ENCODE data around the gene KRTCAP2.
"Not testable (repeated sequence)": the region's sequence is repeated elsewhere in the genome, so short reads cannot be mapped to it uniquely, and the experiment has no call there.

Gene KRTCAP2

DNA sequence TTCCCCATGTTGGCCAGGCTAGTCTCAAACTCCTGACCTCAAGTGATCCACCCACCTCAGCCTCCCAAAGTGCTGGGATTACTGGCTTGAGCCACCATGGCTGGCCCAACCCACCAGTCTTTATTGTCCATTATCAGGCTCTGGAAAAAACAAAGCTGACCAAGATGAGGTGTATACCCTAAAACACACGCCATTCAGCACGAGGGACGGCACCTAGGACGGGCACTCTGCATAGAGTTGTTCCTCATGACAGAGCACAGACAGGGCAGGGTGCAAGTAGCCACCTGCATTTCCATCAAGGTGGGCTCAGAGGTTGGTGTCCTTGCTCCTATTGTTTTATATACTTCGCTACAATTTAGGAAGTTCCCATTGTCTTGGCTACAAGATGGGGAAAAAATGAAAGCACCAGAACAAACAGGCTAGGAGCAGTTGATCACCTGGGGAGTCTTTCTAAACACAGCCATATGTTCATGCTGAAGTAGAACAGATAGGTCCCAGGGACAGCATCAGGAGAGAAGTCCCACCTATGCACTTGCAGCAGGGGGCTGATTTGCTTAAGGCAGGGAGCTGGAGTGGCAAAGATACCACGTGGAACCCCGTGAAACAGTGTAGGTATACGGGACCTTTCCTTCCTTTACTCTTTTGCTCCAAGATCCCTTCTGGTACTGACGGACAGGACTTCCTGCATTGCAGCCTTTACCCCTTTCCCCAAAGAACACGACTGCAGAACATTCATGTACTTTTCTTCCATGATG, 4.5 kb downstream of the KRTCAP2 start:
- no peak for DNase-seq (ENCODE audit: low read depth)

DNA sequence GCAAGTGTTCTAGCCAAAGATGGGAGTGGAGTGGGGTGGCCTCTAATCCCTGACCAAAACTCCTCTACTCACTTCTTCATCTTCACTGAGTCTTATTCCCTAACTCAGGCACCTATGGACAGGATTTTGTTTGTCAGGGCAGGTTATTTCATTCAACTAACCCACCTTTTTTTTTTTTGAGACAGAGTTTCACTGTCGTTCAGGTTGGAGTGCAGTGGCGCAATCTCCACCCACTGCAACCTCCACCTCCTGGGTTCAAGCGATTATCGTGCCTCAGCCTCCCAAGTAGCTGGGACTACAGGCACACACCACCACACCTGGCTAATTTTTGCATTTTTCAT, 5.0 kb downstream of the KRTCAP2 start:
- not testable (repeated sequence) for DNase-seq (ENCODE audit: low read depth)

DNA sequence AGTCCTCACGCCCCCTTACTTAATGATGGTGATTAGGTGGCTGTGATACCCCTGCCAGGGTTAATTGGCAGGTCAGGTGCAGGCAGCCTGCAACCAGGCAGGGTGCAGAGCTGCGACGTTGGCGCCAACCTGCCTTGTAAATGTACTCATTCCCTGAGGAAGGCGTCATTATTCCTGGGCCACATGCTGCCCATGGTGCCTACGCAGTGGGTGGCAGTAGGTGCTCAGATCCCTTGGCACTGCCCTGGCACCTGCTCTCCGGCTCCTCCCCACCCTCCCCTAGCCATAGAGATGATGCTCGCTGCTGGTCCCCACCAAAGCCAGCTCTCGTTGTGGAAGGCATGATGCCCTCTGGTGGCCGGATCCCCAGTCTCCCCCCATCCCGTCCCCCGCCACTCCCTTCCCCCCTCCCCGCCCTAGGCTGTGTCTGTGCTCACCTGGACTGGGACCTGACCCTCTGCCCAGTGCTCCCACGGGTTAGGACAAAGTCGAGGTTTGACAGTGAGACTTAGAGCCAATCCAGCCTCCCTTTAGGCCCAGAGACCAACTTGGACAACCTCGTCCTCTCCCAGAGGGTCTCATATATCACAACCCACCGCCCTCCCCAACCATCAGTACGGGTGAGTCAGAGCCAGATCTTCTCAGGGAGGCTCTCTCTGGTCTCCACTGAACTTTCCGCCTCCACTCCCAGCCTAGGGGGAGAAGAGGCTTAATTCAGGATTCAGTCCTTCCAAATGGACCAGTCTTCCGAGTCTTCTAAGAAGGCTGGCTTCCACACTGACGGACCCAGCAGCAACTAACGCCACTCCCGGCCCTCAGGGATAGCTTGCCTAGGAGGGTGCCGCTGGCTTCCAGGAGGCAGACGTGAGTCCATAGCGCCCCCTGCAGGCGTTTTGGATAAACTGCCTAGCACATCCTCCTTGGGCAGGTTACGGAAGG, 5.7 kb downstream of the KRTCAP2 start:
- DNase-seq (ENCODE audit: low read depth), result peak; percentile 75

- DNase-seq (ENCODE audit: low read depth), result no peak
Measured at GRCh38 chr1:155166471-155167165, 6.5 kb downstream of the KRTCAP2 start.

- DNase-seq (ENCODE audit: low read depth), result no peak
Measured at GRCh38 chr1:155166051-155166470, 7.0 kb downstream of the KRTCAP2 start.

DNA sequence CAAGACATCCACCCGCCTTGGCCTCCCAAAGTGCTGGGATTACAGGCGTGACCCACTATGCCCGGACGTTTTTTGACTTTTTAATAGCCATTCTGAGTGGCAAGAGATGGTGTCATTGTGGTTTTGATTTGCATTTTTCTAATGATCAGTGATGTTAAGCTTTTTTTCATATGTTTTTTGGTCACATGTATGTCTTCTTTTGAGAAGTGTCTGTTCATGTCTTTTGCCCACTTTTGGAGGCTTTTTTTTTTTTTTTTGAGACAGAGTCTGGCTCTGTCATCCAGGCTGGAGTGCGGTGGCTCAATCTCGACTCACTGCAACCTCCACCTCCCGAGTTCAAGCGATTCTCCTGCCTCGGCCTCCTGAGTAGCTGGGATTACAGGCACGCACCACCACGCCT, 8.5 kb downstream of the KRTCAP2 start:
- not testable (repeated sequence) for DNase-seq (ENCODE audit: low read depth)

DNA sequence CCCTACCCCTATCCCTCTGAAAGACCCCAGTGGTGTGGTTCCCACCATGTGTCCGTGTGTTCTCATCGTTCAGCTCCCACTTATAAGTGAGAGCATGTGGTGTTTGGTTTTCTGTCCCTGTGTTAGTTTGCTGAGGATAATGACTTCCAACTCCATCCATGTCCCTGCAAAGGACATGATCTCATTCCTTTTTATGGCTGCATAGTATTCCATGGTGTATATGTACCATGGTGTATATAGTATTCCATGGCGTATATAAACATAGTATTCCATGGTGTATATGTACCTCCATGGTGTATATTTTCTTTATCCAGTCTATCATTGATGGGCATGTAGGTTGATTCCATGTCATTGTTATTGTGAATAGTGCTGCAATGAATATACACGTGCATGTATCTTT, 9.3 kb downstream of the KRTCAP2 start:
- not testable (repeated sequence) for DNase-seq (ENCODE audit: low read depth)

DNA sequence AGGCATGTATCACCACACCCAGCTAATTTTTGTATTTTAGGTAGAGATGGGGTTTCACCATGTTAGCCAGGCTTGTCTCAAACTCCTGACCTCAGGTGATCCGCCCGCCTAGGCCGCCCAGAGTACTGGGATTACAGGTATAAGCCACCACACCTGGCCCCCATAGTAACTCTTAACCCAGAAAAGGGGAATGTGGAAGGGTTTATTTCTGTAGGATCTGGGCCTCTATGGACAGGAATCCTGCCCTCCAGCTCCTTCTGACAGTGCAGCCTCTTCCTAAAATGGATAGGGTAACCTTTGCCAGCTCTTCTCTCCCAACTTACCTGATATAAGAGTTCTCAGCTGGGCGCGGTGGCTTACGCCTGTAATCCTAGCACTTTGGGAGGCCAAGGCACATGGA, 10.5 kb downstream of the KRTCAP2 start:
- not testable (repeated sequence) for DNase-seq (ENCODE audit: low read depth)

- no peak for DNase-seq (ENCODE audit: low read depth)
Measured at GRCh38 chr1:155160128-155160527, 13.0 kb downstream of the KRTCAP2 start.

GRCh38 chr1:155158991-155159390, 14.1 kb downstream of the KRTCAP2 start:
- DNase-seq (ENCODE audit: low read depth), result no peak

GRCh38 chr1:155155996-155156643, 17.0 kb downstream of the KRTCAP2 start:
- not testable (repeated sequence) for DNase-seq (ENCODE audit: low read depth)

DNA sequence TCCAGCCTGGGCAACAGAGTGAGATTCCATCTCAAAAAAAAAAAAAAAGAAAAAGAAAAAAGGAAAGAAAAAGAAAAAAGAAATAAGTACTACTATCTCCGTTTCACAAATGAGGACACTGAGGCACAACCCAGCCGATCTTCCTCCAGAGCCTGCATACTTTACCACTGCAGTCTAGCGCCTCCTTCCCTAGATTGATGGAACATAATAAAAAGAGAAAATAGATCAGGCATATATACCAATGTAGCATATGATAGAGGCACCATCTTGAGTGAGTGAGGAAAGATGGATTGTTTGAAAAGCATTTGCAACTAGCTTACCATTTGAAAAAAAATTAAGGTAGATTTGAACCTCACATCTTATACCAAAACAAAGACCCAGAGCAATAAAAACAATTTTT, 27.6 kb downstream of the KRTCAP2 start:
- no peak for DNase-seq (ENCODE audit: low read depth)

- no peak for DNase-seq (ENCODE audit: low read depth)
Measured at GRCh38 chr1:155141749-155142148, 31.4 kb downstream of the KRTCAP2 start.

DNA sequence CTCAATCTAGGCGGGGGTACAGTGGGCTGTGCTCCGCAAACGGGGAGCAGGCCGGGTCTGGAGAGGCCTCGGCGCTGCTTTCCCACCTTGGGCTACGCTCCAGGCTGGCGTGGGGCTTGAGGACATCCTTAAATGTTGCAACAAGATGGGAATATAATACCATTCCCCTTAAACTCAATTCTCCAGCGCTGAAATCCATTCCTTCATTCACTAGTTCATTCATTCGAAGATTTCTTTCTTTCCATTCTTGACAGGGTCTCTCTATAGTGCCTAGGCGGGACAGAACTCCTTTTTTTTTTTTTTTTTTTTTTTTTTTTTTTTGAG, 32.5 kb downstream of the KRTCAP2 start:
- DNase-seq (ENCODE audit: low read depth), result no peak

DNA sequence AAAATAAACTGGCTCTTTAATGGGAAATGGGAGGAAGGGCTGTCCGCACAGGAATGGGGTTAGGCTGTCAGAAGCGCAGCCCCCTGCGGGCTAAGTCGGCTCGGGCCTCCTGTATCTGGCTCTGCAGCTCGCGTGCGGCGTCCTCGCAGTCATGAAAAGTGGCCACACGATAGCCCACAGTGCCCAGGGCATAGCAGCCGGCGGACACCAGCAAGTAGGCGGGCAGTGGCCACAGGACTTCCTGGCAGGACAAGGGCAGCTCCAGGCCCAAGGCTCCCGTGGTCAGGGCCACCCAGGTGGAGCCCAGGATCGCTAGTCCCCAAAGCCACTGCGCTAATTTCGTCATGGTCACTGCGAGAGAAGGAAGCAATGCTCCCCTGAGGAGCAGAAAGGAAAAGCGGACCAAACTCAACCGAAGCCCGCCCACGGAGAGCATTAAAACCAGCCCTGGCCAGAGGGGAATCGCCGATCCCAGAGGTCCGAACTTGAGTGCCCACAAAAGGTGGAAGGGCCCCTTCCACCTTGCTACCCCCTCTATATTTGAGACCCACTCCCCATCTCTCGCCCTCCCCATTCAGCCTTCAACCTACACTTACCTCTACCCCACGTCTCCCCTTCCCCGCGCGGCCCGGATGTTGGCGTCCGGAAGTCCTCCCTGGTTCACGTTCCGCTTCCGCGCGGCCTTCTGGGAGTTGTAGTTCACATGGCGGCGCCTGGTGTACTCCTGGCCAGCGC, 33.0 kb downstream of the KRTCAP2 start, which contains the start of gene DPM3:
Gene DPM3 (minus strand): TSS at position 637 of the 735 bp plus-strand sequence. CDS start 291 bp downstream, at position 346.
- peak; percentile 83 for DNase-seq (ENCODE audit: low read depth)

DNA sequence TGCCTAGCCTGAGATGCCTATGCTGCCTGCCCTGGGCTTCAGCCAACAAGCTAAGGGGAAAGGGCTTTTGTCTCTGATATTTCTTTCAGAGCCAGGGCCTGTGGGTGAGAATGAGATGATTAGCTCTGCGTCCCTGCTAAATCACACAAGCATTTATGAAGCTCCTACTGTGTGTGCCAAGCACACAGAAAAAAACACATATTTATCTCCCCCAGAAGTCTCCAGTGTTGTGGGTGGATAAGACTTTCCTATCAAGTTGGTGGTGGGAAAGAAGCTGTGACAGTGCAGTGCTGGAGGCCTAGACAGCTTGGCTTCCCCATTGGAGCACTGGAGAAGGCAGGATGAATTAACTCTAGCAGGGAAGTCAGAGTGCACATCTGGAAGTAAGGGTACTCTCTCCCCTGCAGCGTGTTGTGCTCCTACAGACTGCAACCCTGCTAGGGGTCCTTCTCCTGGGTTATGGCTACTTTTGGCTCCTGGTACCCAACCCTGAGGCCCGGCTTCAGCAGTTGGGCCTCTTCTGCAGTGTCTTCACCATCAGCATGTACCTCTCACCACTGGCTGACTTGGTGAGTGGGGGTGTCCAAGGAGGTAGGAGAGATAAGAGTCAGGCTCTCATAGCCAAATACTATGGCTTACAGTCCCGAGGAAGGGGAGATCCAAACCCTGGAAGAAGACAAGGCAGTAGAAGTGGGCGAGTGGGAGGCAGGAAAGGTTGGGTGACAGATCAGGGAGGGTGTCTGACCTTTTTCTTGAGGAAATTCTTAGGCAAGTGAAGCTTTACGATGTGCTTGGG, 35.8 kb downstream of the KRTCAP2 start:
- no peak for DNase-seq (ENCODE audit: low read depth)

GRCh38 chr1:155136748-155137147, 36.4 kb downstream of the KRTCAP2 start:
- no peak for DNase-seq (ENCODE audit: low read depth)

GRCh38 chr1:155135415-155136028, 37.6 kb downstream of the KRTCAP2 start, which contains the start of gene SLC50A1:
Gene SLC50A1, plus strand, starts transcription at chr1:155135852. Its CDS starts 60 bp downstream, at chr1:155135912.
- peak; percentile 89 for DNase-seq (ENCODE audit: low read depth)

DNA sequence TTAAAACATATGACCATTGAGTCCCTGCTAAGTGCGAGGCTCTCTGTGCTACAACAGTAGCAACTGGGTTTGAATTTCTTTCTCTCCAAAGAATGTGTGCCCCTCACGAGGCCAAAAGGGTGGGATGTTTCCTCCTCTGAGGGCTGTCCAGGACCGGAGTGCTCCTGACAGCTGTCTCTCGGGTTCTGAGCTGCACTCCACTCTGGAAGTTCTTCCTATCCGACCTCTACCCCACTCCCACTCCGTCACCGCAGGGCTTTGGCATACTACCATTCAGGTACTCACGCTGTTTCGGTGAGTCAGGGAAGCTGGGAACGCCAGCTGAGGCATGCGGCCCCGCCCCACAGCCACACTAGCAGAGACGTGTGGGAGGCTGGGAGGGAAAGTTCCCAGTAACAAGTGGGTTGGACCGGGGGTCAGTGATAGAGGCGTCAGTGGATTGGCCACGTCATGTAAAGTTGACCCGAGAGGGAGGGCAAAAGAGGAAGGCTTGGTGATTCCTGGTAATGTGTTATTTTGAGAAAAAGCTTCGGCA, 38.2 kb downstream of the KRTCAP2 start:
- peak; percentile 67 for DNase-seq (ENCODE audit: low read depth)

DNA sequence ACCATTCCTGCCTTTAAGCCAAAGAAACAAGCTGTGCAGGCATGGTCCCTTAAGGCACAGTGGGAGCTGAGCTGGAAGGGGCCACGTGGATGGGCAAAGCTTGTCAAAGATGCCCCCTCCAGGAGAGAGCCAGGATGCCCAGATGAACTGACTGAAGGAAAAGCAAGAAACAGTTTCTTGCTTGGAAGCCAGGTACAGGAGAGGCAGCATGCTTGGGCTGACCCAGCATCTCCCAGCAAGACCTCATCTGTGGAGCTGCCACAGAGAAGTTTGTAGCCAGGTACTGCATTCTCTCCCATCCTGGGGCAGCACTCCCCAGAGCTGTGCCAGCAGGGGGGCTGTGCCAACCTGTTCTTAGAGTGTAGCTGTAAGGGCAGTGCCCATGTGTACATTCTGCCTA, 38.8 kb downstream of the KRTCAP2 start:
- no peak for DNase-seq (ENCODE audit: low read depth)

All from activated T-cell treated with anti-CD3 and anti-CD28 coated beads for 24 hours (primary cell).